Brain microvascular endothelial cell (primary cell): ENCODE results near the gene FXYD4.
"Not testable (repeated sequence)": the region's sequence is repeated elsewhere in the genome, so short reads cannot be mapped to it uniquely, and the experiment has no call there.

Experiments
- DNase-seq: peaks from one replicate; pipeline ENCODE4 v3.0.0-alpha.2; 2020
- H3K27ac ChIP-seq: fragments of 250-450 bp; sonication (Bioruptor Pico); 2 replicates; pipeline ENCODE4 v1.5.1; 2020; ENCODE audit warnings: mild to moderate bottlenecking, moderate library complexity
- H3K27me3 ChIP-seq: fragments of 250-450 bp; sonication (Bioruptor Pico); replicated peaks from 2 replicates; pipeline ENCODE4 v1.5.1; 2020; ENCODE audit warnings: mild to moderate bottlenecking
- H3K36me3 ChIP-seq: fragments of 250-450 bp; sonication (Bioruptor Pico); replicated peaks from 2 replicates; pipeline ENCODE4 v1.5.1; 2020; ENCODE audit warnings: mild to moderate bottlenecking
- H3K4me3 ChIP-seq: 2 replicates; pipeline ENCODE4 v1.5.1; 2011; ENCODE audit warnings: low read depth, mild to moderate bottlenecking, control low read depth, low read length, moderate library complexity
- CTCF ChIP-seq: IDR thresholded peaks from 2 replicates; pipeline ENCODE4 v1.5.1; 2011; ENCODE audit warnings: low read depth, mild to moderate bottlenecking, moderate library complexity, low read length, control low read depth, inconsistent platforms; ENCODE audit errors: missing control alignments
- in situ Hi-C: cut with HindIII; loops from 2 replicates; pipeline ENCODE4 v1.10.0; 2017; ENCODE audit warnings: low sequenced_read_pairs, low pct_ligation_motif_present

The FXYD4 gene

GRCh38 chr10:43336641-43337318, 34.7 kb upstream of the FXYD4 start:
- H3K36me3 ChIP-seq: no peaks in the 10 kb centered on the region
- no peaks in the 10 kb centered on the region for H3K27me3 ChIP-seq
- DNase-seq: no peak
- no peak for TF ChIP-seq CTCF
- H3K27ac ChIP-seq: no peak overlapping the region
- in situ Hi-C loops: no loop called here
- H3K4me3 ChIP-seq: no peak overlapping the region

- H3K36me3 ChIP-seq, H3K27ac ChIP-seq, H3K27me3 ChIP-seq, in situ Hi-C loops, DNase-seq, H3K4me3 ChIP-seq: not testable (repeated sequence)
Observed at GRCh38 chr10:43337536-43337935, 33.9 kb upstream of the FXYD4 start.

GRCh38 chr10:43338117-43338516, 33.3 kb upstream of the FXYD4 start:
- in situ Hi-C loops: no loop called here
- Histone ChIP-seq H3K27me3 (no peaks in the 10 kb centered on the region), H3K4me3 (no peak overlapping the region), H3K36me3 (no peaks in the 10 kb centered on the region), H3K27ac (no peak overlapping the region)
- DNase-seq: no peak
- peak; percentile 15 for TF ChIP-seq CTCF

GRCh38 chr10:43339136-43339535, 32.3 kb upstream of the FXYD4 start:
- no peak for DNase-seq
- no peaks in the 10 kb centered on the region for H3K36me3 ChIP-seq
- H3K27me3 ChIP-seq: no peaks in the 10 kb centered on the region
- in situ Hi-C loops: no loop called here
- no peak overlapping the region for H3K27ac ChIP-seq
- no peak overlapping the region for H3K4me3 ChIP-seq
- no peak for TF ChIP-seq CTCF

- DNase-seq: no peak
- in situ Hi-C loops: no loop called here
- no peak for TF ChIP-seq CTCF
- H3K4me3 ChIP-seq: no peak overlapping the region
- H3K27me3 ChIP-seq: no peaks in the 10 kb centered on the region
- no peak overlapping the region for H3K27ac ChIP-seq
- no peaks in the 10 kb centered on the region for H3K36me3 ChIP-seq
Observed at GRCh38 chr10:43340101-43340500, 31.3 kb upstream of the FXYD4 start.

- no peak for DNase-seq
- in situ Hi-C loops: no loop called here
- Histone ChIP-seq H3K27ac (no peak overlapping the region), H3K4me3 (no peak overlapping the region), H3K36me3 (no peaks in the 10 kb centered on the region), H3K27me3 (no peaks in the 10 kb centered on the region)
- no peak for TF ChIP-seq CTCF
Observed at GRCh38 chr10:43340619-43341018, 30.8 kb upstream of the FXYD4 start.
